Sigmoid colon (tissue), 4 donors: ENCODE results near the gene KRTAP1-5.
"Not testable (repeated sequence)": the region's sequence is repeated elsewhere in the genome, so short reads cannot be mapped to it uniquely, and the experiment has no call there.

Experiments
- CTCF ChIP-seq, 4 experiments: fragments of 450-650 bp in 3 of 4; fragments of 200-600 bp in 1 of 4; IDR thresholded peaks; one replicate each; pipeline ENCODE4 v1.5.1; 2016 to 2019; ENCODE audit warnings: antibody characterized with exemption in 4 of 4, mild to moderate bottlenecking in 3 of 4, moderate library complexity in 2 of 4
- EP300 ChIP-seq, 4 donors: sonication (generic); formaldehyde crosslinking; IDR thresholded peaks; one replicate each; pipeline ENCODE4 v1.6.1; 2017; ENCODE audit warnings: antibody characterized with exemption in 4 of 4
- POLR2AphosphoS5 ChIP-seq, 4 donors: sonication (generic); formaldehyde crosslinking; IDR thresholded peaks; one replicate each; pipeline ENCODE4 v1.6.1; 2017; ENCODE audit warnings: antibody characterized with exemption in 4 of 4

GRCh38 chr17:41046735-41047465, 19.9 kb upstream of the KRTAP1-5 start, which contains the start of gene KRTAP2-1:
- TF ChIP-seq EP300, POLR2AphosphoS5, CTCF (IDR thresholded peaks at IDR 0.05): not testable (repeated sequence)
